Esophagus muscularis mucosa (tissue), 4 donors: ENCODE data around the gene LIME1. TPM values are rescaled to one million over a fixed set of nuclear protein-coding genes. Genes with fewer than 3 reads are reported as not detected.

Experiments used
- DNase-seq: peaks from one replicate; pipeline ENCODE4 v3.0.0-alpha.2; 2017; ENCODE audit errors: extremely low spot score
- H3K27ac ChIP-seq, 4 donors: fragments of 200-600 bp; sonication (generic); replicated peaks in 1 of 4; 1 replicate in 3 of 4; 2 replicates in 1 of 4; pipeline ENCODE4 v1.5.1; 2016 to 2019; ENCODE audit warnings: mild to moderate bottlenecking in 1 of 4
- H3K27me3 ChIP-seq, 4 donors: fragments of 200-600 bp; sonication (generic); one replicate each; pipeline versions ENCODE4 v1.5.1 to v1.6.0; 2016 to 2019
- H3K36me3 ChIP-seq, 4 donors: fragments of 200-600 bp; sonication (generic); one replicate each; pipeline ENCODE4 v1.5.1; 2016 to 2019
- H3K4me1 ChIP-seq, 4 donors: fragments of 200-600 bp; sonication (generic); one replicate each; pipeline ENCODE4 v1.5.1; 2016 to 2019
- H3K4me3 ChIP-seq, 4 donors: fragments of 200-600 bp; sonication (generic); 1 replicate in 2 of 4; 2 replicates in 2 of 4; pipeline ENCODE4 v1.5.1; 2016 to 2019; ENCODE audit warnings: mild to moderate bottlenecking in 4 of 4, moderate library complexity in 1 of 4
- H3K9me3 ChIP-seq, 4 donors: fragments of 200-600 bp; sonication (generic); 1 replicate in 3 of 4; 2 replicates in 1 of 4; pipeline ENCODE4 v1.5.1; 2016 to 2019
- EP300 ChIP-seq: sonication (generic); formaldehyde crosslinking; IDR thresholded peaks from one replicate; pipeline ENCODE4 v1.6.1; 2017; ENCODE audit warnings: antibody characterized with exemption
- POLR2A ChIP-seq: fragments of 450-650 bp; IDR thresholded peaks from one replicate; pipeline ENCODE4 v1.6.1; 2017; ENCODE audit warnings: antibody characterized with exemption, moderate library complexity, mild to moderate bottlenecking, low read depth
- POLR2AphosphoS5 ChIP-seq, 2 donors: sonication (generic); formaldehyde crosslinking; IDR thresholded peaks; one replicate each; pipeline ENCODE4 v1.6.1; 2017; ENCODE audit warnings: antibody characterized with exemption in 2 of 2
- WGBS: methylation state at CpG from one replicate; pipeline ENCODE4 v1.1.5; 2018; 5-methylcytosine and 5-hydroxymethylcytosine counted together
- intact Hi-C: fragments of 100-400 bp; cut with DNase I; formaldehyde crosslinking; loops from one replicate; pipeline ENCODE4 v1.15.1; 2023
- total RNA-seq, 4 donors: library from RNA; depleted of rRNA; stranded (reverse); fragments of >200 nt; gene quantifications; one replicate each; pipeline versions ENCODE4 v1.1.0 to v1.2.1, GENCODE V29; 2016
- TF ChIP-seq, protein P1 (sequence below), 3 experiments: fragments of 200-600 bp in 2 of 3; fragments of 450-650 bp in 1 of 3; sonication (generic) in 2 of 3; IDR thresholded peaks; one replicate each; pipeline ENCODE4 v1.5.1; 2017 to 2019; ENCODE audit warnings: antibody characterized with exemption in 3 of 3, mild to moderate bottlenecking in 2 of 3, moderate library complexity in 1 of 3

Gene LIME1
- total RNA-seq, 4 donors from 2014 or later: 9.4 to 15.4 (median 10.9) TPM

DNA sequence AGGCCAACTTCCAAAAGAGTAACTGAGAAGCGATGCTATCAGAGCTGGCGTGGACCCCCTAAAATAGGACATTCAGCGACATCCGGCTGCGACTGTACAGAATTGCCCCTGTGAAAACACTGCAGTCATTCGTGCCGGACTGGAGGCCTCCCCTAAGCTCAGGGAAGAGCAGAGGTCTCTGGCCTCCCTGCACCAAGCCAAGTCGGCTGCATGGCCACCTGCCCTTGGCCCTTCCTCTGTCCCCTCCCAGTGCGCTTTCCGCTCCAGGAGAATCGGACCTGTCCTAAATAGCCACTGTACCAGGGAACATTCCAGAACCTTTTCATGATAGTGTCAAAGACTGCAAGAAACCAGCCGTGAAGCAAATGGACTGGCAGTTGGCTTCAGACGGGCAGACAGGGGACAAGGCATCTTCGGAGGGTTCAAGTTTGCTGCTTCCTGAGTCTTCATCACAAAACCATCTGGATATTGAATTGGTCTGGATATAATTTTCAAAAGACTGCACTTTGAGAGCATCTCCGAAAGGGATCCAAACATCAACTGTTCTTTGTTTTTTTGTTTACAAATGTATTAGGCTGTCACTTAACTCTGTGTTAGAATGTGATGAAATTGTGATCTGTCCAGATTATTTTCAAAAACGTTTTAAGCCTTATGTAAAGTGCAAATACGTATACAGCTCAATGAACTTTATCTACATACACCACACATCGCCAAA is 19.6 kb downstream of the LIME1 start:
- no peak overlapping the region for H3K4me3 ChIP-seq
- 83% methylated on average over 18 of the region's 18 CpGs for WGBS
- no peaks in the 10 kb centered on the region for H3K4me1 ChIP-seq
- no peak for DNase-seq
- H3K27ac ChIP-seq: no peak overlapping the region
- peaks cover 0 to 31% (median 8%) of the 10 kb centered on the region in 4 donors for H3K36me3 ChIP-seq
- H3K9me3 ChIP-seq: no peaks in the 10 kb centered on the region
- no peaks in the 10 kb centered on the region for H3K27me3 ChIP-seq
- TF ChIP-seq POLR2AphosphoS5 (IDR thresholded peaks at IDR 0.05): no peak
- TF ChIP-seq, protein P1, sequence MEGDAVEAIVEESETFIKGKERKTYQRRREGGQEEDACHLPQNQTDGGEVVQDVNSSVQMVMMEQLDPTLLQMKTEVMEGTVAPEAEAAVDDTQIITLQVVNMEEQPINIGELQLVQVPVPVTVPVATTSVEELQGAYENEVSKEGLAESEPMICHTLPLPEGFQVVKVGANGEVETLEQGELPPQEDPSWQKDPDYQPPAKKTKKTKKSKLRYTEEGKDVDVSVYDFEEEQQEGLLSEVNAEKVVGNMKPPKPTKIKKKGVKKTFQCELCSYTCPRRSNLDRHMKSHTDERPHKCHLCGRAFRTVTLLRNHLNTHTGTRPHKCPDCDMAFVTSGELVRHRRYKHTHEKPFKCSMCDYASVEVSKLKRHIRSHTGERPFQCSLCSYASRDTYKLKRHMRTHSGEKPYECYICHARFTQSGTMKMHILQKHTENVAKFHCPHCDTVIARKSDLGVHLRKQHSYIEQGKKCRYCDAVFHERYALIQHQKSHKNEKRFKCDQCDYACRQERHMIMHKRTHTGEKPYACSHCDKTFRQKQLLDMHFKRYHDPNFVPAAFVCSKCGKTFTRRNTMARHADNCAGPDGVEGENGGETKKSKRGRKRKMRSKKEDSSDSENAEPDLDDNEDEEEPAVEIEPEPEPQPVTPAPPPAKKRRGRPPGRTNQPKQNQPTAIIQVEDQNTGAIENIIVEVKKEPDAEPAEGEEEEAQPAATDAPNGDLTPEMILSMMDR (IDR thresholded peaks at IDR 0.05): no peak
- TF ChIP-seq POLR2A: no peak
- TF ChIP-seq EP300: no peak
- intact Hi-C loops: no loop called here

DNA sequence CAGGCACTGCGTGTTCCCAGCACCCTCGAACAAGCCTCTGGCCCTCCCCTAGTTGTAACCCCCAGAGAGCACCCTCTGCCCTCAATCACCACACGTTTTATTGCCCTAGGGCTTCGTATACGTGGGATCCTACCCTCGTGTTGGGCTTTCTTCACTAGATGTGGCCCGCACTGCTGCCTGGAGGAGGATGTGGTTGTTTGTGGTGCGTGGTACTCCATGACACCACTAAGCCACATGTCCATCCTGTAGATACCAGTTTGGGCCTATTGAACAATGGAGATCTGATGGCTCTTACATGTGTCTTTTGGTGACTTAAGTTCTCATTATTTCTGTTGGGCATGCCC is 20.2 kb downstream of the LIME1 start:
- H3K4me3 ChIP-seq: no peak overlapping the region
- H3K9me3 ChIP-seq: no peaks in the 10 kb centered on the region
- TF ChIP-seq EP300 (no peak), POLR2A (no peak), POLR2AphosphoS5 (IDR thresholded peaks at IDR 0.05) (no peak)
- TF ChIP-seq, protein P1 (IDR thresholded peaks at IDR 0.05): no peak
- WGBS: 75% methylated on average over 8 of the region's 8 CpGs
- H3K36me3 ChIP-seq: peaks cover 0 to 29% (median 8%) of the 10 kb centered on the region in 4 donors
- no peak overlapping the region for H3K27ac ChIP-seq
- no peak for DNase-seq
- intact Hi-C loops: no loop called here
- no peaks in the 10 kb centered on the region for H3K27me3 ChIP-seq
- no peaks in the 10 kb centered on the region for H3K4me1 ChIP-seq

DNA sequence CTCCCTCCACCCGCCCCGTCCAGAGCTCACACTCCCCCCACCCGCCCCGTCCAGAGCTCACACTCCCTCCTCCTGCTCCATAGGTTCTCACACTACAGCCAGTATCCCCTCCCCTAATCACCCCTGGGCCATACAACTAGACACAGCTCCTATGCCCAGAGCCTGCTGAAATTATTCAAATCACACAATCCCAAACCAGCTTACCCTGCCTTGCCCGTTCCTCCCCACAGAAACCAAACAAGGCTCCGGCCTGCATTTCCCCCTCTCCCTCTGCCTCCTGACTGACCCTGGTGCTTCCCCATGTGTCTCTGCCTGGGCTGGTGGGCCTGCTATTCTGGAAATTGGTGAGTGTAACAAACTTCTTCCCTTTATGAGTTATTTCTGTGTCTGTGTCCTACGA is 21.7 kb downstream of the LIME1 start:
- no peak overlapping the region for H3K4me3 ChIP-seq
- peaks cover 0 to 30% (median 2%) of the 10 kb centered on the region in 4 donors for H3K36me3 ChIP-seq
- H3K27ac ChIP-seq: no peak overlapping the region
- intact Hi-C loops: no loop called here
- no peaks in the 10 kb centered on the region for H3K27me3 ChIP-seq
- H3K9me3 ChIP-seq: no peaks in the 10 kb centered on the region
- no peaks in the 10 kb centered on the region for H3K4me1 ChIP-seq
- TF ChIP-seq, protein P1 (IDR thresholded peaks at IDR 0.05): no peak
- TF ChIP-seq EP300: no peak
- no peak for TF ChIP-seq POLR2A
- TF ChIP-seq POLR2AphosphoS5 (IDR thresholded peaks at IDR 0.05): no peak
- no peak for DNase-seq
- 93% methylated on average over 3 of the region's 7 CpGs for WGBS

DNA sequence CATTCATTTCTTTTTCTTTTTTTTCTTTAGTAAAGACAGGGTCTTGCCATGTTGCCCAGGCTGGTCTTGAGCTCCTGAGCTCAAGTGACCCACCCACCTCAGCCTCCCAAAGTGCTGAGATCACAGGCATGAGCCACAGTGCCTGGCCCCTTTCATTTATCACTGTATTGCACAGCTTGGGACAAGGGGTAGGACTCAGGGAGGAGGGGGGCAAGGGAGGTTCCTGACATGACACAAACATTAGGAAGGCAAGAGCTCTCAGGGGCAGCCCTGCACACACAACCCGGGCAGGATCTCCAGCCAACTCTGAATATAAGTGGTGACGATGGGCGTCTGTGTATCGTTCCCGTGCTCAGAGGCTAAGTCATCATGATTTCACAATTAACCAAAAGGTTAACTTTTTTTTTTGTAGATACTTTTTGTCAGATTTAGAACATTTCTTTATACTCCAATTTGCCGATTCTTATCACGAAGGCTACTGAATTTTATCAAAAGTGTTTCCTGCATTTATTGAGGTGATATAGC is 23.0 kb downstream of the LIME1 start:
- Histone ChIP-seq H3K9me3 (no peaks in the 10 kb centered on the region), H3K4me1 (no peaks in the 10 kb centered on the region), H3K27ac (no peak overlapping the region), H3K36me3 (peaks cover 0 to 36% (median 2%) of the 10 kb centered on the region in 4 donors), H3K4me3 (no peak overlapping the region), H3K27me3 (no peaks in the 10 kb centered on the region)
- 87% methylated on average over 7 of the region's 7 CpGs for WGBS
- intact Hi-C loops: no loop called here
- no peak for DNase-seq
- TF ChIP-seq, protein P1 (IDR thresholded peaks at IDR 0.05): no peak
- no peak for TF ChIP-seq EP300
- no peak for TF ChIP-seq POLR2AphosphoS5 (IDR thresholded peaks at IDR 0.05)
- TF ChIP-seq POLR2A: no peak
